Hepatic stellate cell (primary cell): ENCODE results near the gene ATF5.
"Not testable (repeated sequence)": the region's sequence is repeated elsewhere in the genome, so short reads cannot be mapped to it uniquely, and the experiment has no call there.

Experiments
- DNase-seq: peaks from one replicate; pipeline ENCODE4 v3.0.0; 2011; ENCODE audit warnings: low spot score

ATF5 gene

DNA sequence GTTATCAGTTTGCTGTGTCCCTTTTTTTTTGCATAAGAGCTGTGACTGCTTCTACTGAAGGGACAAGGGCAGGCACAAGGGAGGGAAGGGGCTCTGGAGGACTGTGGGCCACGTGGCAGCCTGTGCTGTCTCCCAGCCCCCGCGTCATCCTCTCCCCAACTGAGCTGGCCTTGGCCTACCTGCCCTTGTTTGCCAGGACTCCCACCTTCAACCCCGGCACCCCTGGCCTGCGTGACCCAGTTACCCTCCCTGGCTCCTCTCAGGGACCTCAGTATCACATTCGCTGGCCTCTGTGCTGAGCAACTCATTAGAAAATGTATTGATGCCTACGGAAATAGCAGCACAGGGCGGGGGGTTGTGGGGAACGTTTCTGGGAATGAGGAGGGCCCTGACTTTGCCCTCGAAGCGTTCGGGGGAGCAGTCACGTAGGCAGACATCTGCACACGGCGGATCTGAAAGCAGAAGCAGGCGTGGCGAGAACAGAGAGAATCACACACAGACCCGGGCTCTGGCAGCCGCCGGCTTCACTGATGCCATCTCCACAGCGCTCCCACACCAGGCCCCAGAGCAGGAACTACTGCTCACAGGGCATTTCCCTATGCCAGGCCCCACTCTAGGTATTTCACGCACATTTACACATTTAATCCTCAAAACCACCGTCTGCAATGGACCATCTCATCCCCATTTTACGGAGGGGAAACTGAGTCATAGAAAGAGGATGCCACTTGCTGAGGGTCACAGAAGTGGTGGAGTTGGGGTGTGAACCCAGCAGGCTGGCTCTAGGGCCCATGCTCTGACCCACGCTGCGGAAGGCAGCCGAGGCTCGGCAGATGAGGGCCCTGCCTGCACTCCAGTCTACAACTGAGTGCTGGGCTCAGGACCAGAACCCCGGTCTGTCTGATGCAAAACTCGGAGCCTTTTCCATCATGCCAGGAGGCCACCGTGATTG lies 5.7 kb upstream of the ATF5 start:
- DNase-seq, result no peak

DNA sequence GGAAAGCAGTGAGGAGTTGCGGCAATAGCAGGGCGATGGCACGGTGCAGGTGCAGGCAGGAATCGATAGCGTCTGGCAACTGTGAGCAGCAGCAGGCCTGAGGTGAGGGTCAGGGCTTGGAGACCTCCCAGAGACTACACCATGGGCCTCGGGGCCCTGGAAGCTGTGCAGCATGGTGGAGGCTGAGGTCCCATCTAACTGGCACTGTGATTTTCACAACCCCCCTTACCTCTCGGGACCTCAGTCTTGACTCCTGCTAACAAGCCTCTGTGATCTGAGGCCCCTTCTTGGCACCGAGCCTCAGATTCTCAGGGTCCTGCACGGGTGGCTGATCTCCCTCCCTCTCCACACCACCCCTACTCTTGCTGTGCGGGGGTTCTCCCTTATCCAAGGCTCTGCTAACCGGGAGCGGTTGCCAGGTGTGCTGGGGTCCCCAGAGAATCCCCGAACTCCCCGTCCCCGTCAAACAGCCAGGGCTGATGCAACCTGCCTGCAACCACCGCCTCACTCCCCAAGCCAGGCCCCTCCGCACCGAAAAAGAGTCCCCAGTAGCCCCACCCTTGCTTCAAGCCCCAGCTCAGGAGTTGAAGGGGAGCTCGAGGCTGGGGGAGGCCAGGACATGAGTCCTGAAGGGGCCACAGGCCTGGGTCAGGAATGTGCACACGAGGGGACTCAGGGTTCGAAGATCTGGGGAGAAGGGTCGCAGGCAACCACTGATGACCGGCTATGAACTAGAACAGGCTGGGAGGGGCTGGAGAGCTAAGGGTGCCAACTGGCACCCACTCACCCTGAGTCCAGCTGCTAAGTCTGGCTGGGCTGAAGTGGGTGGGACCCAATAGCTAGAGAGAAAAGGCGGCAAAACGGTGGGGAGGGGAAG lies 4.8 kb upstream of the ATF5 start:
- DNase-seq, result no peak

DNA sequence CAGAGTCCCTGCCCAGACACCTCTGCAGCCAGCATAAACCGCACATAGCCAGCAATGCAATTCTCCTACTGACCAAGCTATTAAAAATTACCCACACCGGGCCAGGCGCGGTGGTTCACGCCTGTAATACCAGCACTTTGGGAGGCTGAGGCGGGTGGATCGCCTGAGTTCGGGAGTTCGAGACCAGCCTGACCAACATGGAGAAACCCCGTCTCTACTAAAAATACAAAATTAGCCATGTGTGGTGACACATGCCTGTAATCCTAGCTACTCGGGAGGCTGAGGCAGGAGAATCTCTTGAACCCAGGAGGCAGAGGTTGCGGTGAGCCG lies 4.2 kb upstream of the ATF5 start:
- DNase-seq, result not testable (repeated sequence)

DNA sequence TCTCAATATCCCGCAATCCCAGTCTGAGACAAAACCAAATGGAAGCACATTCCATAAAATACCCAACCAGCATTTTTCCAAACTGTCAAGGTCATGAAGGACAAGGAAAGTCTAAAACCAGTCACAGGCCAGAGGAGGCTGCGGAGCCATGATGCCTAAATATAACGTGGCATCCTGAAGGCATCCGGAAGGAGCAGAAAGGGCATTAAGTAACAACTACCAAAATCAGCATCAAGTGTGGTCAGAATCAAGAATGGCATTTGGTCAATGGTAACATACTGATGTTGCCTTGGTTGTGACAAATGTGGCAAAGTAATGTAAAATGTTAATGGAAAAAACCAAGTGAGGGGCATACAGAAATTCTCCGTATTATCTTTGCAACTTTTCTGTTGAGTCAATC lies 3.5 kb upstream of the ATF5 start:
- no peak for DNase-seq

DNA sequence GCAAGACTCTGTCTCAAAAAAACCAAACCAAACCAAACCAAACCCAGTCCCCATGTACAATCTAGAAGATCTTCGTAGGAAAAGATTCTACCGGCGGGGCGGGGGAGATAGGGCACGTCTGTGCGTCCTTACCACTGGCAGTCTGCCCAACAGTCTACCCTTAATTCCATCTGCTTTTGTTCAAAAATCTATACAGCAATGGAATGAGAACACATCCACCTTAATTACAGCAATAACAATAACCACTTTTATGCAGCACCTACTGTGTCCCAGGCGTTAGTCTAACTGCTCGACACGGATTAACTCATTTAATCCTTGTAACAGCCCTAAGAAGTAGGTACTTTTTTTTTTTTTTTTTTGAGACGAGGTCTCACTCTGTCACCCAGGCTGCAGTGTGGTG lies 2.5 kb upstream of the ATF5 start:
- no peak for DNase-seq

DNA sequence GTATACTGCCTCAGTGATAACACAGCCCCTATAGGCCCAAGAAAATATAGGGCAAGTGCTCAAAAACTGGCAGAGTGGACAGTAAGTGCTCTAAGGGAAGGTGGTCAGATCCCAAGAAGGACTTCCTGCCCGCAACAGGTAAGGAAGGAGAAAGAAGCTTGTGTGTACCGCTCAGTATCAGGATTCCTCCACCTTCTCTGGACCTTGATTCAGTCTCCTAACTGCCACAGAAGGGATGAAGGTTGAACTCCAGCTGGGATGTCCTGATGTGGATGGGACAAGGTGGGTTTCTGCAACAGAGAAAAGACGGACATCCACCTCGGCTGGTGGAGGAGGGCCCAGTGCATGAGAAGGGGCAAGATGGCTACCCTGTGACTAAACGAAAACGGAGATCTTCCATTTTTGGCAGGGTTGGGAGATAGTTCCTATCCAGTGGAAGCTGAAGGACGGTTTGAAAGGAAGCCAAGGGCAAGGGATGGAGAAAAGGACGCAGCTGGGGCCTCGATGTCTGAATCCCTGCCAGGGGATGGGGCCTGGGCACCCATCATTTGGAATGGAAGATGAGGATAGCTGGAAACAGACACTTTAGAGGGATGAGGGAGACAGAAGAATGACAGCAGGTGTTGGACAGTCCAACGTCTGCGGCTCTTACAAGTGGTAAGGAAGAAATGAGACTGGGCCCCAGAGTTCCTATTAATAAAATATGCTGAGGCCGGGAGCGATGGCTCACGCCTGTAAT lies 1.3 kb upstream of the ATF5 start:
- no peak for DNase-seq

DNA sequence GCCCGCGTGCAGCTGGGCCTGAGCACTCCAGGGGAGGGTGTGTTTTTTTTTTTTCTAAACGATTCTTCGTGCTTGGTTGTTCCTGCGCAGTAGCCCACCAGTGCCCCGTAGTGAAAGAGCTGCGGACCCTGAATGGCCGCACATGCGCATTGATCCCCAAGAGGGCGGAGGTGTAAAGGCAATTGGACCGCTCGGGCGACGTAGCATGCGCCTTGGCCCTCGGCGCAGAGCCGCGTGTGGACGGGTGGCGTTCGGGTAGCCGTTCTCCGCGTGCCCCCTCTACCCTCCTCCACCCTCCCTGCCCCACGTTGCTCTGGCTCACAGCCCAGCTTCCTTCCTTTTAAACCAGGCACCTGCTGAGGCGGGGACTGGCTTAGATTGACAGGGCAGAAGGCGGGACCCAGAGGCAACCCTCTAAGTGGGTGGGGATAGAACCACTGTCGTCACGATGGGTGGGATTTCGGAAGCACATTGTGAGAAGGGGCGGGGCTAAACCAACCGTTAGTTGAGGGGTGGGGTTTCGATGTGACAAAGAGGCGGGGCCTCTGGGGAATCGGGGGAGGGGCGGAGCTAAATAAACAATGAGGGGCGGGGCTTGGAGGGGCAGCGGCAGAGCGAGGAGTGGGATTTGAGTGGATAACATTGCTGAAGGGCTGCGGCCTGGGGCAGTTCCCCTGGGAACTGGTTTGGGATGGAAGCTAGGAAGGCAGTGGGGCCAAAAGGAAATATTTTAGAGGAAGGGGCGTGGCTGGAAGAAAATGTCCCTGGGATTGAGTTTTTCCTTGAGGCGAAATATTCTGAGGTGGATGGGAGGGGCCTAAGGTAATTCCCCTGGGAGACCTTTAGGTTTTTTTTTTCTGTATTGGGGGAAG lies 842 bp downstream of the ATF5 start:
- peak; percentile 97 for DNase-seq

DNA sequence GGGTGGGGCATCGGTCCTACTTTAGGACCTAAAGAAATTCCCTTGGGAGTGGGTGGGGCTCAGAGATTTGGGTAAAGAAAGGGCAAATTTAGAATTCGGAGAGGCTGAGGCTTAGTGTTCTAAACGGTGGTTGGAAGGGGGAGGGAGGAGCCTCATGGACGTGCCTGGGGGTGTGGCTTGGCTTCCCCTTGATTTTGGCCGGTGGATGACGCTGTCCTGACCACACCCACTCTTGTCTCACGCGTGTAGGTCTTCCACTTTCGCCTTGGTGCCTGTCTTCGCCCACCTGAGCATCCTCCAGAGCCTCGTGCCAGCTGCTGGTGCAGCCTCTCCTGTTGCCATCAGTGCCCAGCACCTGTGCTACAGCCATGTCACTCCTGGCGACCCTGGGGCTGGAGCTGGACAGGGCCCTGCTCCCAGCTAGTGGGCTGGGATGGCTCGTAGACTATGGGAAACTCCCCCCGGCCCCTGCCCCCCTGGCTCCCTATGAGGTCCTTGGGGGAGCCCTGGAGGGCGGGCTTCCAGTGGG lies 1.5 kb downstream of the ATF5 start:
- no peak for DNase-seq

DNA sequence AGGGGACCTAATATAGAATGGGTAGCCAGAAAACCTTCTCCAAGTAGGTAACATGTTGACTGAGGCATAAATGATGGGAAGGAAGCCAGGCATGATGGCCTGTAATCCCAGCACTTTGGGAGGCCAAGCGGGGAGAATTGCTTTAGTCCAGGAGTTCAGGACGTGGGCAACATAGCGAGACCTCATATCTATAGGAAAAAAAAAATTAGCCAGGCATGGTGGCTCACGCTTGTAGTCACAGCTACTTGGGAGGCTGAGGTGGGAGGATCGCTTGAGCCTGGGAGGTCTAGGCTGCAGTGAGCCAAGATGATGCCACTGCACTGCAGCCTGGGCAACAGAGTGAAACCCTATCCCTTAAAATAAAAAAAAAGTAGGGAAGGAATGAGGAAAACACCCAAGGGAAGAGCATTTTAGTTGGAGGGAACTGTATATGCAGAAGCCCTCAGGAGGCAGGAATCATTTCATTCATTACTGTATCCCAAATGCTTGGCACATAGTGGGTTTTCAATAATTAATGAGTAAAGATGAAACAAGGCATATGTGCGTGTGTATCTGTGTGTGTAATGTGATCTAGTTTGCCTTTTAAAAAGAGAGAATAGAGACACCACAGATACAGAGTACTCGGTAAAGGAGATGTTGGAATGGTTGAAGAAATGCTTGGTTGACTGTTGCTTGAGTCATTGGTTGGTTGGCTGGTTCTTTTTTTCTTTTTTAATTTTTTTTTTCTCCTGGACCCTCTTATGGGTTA lies 2.5 kb downstream of the ATF5 start:
- no peak for DNase-seq

DNA sequence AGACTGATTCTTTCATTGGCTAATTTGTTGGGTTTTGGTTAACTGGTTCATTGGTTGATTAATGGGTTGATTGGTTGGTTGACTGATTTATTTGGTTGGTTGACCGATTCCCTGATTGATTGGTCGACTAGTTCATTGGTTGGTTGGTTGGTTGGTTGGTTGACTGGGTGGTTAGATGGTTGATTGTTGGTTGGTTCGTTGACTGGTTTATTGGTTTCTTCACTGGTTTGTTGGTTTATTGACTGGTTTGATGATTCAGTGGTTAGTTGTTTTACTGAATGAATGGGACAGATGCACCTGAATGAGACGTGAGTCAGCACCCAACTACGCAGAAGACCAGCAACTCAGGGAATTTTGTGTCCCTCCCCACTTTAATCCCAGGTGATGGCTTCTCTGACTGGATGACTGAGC lies 3.0 kb downstream of the ATF5 start:
- no peak for DNase-seq

DNA sequence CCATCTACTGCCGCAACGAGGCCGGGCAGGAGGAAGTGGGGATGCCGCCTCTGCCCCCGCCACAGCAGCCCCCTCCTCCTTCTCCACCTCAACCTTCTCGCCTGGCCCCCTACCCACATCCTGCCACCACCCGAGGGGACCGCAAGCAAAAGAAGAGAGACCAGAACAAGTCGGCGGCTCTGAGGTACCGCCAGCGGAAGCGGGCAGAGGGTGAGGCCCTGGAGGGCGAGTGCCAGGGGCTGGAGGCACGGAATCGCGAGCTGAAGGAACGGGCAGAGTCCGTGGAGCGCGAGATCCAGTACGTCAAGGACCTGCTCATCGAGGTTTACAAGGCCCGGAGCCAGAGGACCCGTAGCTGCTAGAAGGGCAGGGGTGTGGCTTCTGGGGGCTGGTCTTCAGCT lies 3.7 kb downstream of the ATF5 start:
- no peak for DNase-seq

DNA sequence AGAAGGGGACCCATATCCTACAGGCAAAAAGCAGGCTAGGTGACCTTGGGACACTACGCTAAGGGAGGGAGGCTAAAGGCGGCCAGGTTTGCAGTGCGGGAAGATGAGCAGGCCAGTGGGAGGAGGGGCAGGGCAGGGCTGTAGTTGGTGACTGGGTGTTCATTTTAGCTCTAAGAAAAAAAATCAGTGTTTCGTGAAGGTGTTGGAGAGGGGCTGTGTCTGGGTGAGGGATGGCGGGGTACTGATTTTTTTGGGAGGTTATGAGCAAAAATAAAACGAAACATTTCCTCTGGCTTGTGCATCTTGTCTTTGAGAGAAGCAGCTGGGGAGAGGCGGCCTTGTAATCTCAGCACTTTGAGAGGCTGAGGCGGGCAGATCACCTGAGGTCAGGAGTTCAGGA lies 4.6 kb downstream of the ATF5 start:
- no peak for DNase-seq

DNA sequence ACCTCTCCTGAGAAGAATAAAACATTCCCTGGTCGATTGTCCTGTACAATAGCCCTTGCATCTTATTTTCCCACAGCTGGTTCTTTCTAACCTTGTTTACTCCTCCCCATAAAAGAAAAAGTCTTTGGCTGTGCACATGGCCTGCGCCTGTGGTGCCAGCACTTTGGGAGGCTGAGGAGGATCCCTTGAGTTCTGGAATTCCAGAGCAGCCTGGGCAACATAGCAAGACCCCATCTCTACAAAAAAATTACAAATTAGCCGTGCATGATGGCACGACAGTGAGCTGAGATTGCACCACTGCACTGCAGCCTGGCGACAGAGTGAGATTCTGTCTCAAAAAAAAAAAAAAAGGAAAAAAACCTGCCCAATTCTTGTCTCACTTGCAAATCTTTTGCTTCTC lies 7.5 kb downstream of the ATF5 start:
- no peak for DNase-seq

DNA sequence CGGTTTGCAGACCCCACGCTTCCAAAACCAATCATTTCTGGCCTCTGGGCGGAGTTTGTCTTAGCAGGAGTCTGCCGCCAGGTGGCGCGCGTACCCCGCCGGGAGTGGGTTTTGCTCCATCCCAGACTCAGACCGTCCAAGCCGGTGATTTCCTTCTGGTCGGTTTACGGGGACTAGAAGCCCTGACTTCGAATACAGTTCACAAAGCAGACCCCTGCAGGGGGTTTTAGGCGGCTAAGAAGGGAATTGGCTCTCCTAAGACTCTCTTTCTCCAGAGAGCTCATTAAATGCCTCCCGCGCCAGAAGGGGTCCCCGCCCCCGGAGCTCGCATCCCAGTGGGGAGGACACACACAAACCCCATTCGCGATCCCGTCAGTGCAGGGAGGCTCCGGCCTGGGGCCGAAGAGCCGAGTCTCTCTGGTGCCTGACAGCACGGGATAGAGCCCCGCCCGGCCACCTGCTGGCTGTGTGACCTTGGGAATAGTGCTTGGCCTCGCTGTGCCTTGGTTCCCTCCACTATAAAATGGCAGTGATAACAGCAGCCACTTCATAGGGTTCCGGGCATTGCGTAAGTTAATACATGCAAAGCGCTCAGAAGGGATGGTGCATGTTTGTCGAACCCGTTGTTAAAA lies 8.9 kb downstream of the ATF5 start:
- peak; percentile 84 for DNase-seq

DNA sequence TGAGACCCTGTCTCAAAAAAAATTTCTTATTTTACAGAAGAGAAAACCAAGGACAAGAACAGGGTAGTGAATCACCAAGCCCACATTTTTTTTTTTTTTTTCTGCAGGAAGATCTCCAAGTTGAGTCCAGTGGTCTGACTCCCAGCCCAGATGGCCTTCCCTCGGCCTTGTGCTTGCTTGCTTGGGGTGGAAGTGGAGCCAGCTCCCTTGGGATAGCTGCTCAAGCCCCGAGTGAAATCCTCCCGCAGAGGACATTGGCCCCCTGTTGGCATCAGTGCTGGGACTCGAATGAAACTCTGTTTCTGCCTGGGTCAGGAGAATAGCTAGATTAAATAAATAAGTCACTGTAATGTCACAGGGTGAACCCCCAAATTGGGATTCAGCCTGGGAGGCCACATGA lies 9.7 kb downstream of the ATF5 start:
- no peak for DNase-seq

DNA sequence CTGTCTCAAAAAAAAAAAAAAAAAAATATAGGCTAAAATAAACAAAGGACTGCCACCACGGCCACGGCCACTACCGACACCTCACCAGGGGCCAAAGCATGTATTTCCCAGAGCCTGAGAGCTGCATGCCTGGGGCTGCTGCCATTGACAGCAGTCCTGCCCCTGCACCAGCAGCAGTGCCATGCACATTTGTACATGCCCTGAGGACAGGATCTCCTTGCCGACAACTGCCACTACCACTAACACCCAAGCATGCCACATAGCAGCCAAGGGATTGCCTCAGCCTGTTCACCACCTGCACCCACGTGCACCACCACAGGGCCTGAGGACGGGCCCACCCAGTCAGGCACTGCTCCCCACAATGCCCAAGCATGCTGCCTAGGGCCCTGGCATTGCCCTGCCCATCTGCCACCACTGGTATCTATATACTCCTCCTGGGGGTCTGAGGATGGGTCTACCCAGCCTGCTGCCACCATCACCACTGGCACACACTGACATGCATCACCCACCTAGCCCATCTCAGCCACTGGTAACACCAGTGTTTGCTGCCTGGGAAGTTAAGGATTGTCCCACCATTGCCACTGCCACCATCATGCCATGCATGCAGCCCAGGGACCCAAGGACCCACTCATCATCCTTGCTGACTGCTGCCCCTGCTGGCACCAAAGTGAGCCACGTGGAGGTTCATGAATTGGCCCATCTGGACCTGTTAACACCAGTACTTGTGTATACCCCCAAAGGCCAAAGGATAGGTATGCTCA lies 10.9 kb downstream of the ATF5 start:
- DNase-seq, result no peak

DNA sequence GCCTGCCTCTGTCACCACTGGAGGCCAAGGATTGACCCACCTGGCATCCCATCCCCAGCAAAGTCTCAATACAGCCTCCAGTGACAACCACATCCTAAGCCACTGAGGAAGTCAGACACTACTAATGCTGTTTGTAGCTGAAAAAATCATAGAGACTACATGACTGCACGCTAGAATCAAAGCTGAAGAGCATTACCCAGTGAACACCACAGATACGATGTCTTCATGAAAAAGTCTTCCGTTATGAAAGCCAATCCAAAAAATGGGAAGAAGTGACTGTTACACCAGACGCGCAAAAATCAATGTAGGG lies 11.4 kb downstream of the ATF5 start:
- DNase-seq, result no peak

DNA sequence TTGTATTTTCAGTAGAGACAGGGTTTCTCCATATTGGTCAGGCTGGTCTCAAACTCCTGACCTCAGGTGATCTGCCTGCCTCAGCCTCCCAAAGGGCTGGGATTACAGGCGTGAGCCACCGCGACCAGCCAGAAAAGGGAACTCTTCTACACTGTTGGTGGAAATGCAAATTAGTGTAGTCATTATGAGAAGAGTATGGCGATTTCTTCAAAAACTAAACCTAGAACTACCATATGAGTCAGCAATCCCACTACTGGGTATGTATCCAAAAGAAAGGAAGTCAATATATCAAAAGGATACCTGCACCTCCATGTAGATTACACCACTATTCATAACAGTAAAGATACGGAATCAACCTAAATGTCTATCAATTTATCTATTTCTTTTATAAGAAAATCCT lies 15.6 kb downstream of the ATF5 start:
- not testable (repeated sequence) for DNase-seq

DNA sequence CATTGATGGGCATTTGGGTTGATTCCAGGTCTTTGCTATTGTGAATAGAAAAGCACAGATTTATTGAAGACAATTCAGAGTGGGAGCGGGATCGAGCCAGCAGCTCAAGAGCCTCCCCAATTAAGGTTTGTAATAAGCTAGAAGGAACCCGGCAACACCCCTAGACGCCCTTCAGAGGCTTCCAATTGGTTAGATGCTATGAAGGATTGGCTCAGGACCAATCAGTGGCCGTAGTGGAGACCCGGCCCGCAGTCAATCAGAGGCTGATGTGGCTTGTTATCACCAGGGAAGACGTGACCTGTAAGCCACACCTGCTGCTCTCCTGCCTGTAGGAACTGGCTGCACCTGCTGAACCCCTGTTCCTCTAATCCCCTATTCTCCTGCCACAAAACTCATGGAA lies 17.4 kb downstream of the ATF5 start:
- no peak for DNase-seq
